H9 (cell line): ENCODE results near the gene NPDC1. TPM values are rescaled to one million over a fixed set of nuclear protein-coding genes. Genes with fewer than 3 reads are reported as not detected.

Experiments used
- DNase-seq: peaks from one replicate; pipeline ENCODE4 v3.0.0-alpha.2; 2017
- H2AFZ ChIP-seq: one replicate; pipeline ENCODE4 v1.6.1; 2013; ENCODE audit warnings: mild to moderate bottlenecking, low read length, control low read depth, moderate library complexity
- H2AK5ac ChIP-seq: 2 replicates; pipeline ENCODE4 v1.6.1; 2013; ENCODE audit warnings: low read length, control low read depth, mixed read lengths; ENCODE audit not compliant: insufficient read length
- H2BK120ac ChIP-seq: one replicate; pipeline ENCODE4 v1.6.1; 2013; ENCODE audit warnings: low read depth, mild to moderate bottlenecking, low read length, control low read depth, inconsistent platforms; ENCODE audit not compliant: poor library complexity, severe bottlenecking
- H2BK12ac ChIP-seq: 2 replicates; pipeline ENCODE4 v1.6.1; 2013; ENCODE audit warnings: low read length, control low read depth, mixed read lengths, low read depth; ENCODE audit not compliant: insufficient read length
- H2BK15ac ChIP-seq: 2 replicates; pipeline ENCODE4 v1.6.1; 2013; ENCODE audit warnings: low read depth, low read length, control low read depth
- H2BK20ac ChIP-seq: one replicate; pipeline ENCODE4 v1.6.1; 2013; ENCODE audit warnings: low read depth, mild to moderate bottlenecking, low read length, control low read depth, inconsistent platforms; ENCODE audit not compliant: poor library complexity, severe bottlenecking
- H2BK5ac ChIP-seq: 2 replicates; pipeline ENCODE4 v1.6.1; 2013; ENCODE audit warnings: low read length, control low read depth, mixed read lengths; ENCODE audit not compliant: insufficient read length
- H3K14ac ChIP-seq: 2 replicates; pipeline ENCODE4 v1.6.1; 2013; ENCODE audit warnings: low read length, control low read depth; ENCODE audit not compliant: insufficient read depth
- H3K18ac ChIP-seq: 2 replicates; pipeline ENCODE4 v1.6.1; 2013; ENCODE audit warnings: low read depth, mild to moderate bottlenecking, mixed read lengths, low read length, control low read depth; ENCODE audit not compliant: insufficient read length
- H3K23ac ChIP-seq: 2 replicates; pipeline ENCODE4 v1.6.1; 2013; ENCODE audit warnings: low read length, control low read depth, mixed read lengths, low read depth; ENCODE audit not compliant: insufficient read length
- H3K23me2 ChIP-seq: 2 replicates; pipeline ENCODE4 v1.6.1; 2013; ENCODE audit warnings: low read depth, mild to moderate bottlenecking, mixed read lengths, low read length, control low read depth; ENCODE audit not compliant: insufficient read length, poor library complexity, severe bottlenecking
- H3K27ac ChIP-seq: 2 replicates; pipeline ENCODE4 v1.5.1; 2013; ENCODE audit warnings: low read length, control low read depth, mixed read lengths, low read depth; ENCODE audit not compliant: insufficient read length
- H3K27me3 ChIP-seq: 2 replicates; pipeline ENCODE4 v1.6.1; 2013; ENCODE audit warnings: low read length, control low read depth, inconsistent platforms; ENCODE audit not compliant: insufficient read depth
- H3K4ac ChIP-seq: 2 replicates; pipeline ENCODE4 v1.6.1; 2013; ENCODE audit warnings: low read depth, mild to moderate bottlenecking, control low read depth, inconsistent platforms, low read length, moderate library complexity
- H3K4me1 ChIP-seq: 2 replicates; pipeline ENCODE4 v1.6.1; 2013; ENCODE audit warnings: low read length, control low read depth, inconsistent platforms; ENCODE audit not compliant: insufficient read depth
- H3K4me2 ChIP-seq: 2 replicates; pipeline ENCODE4 v1.6.1; 2013; ENCODE audit warnings: low read length, control low read depth, mixed read lengths; ENCODE audit not compliant: insufficient read length, insufficient read depth
- H3K56ac ChIP-seq: 2 replicates; pipeline ENCODE4 v1.6.1; 2013; ENCODE audit warnings: low read depth, mild to moderate bottlenecking, mixed read lengths, low read length, control low read depth; ENCODE audit not compliant: insufficient read length
- H3K79me1 ChIP-seq: 2 replicates; pipeline ENCODE4 v1.6.1; 2013; ENCODE audit warnings: low read depth, mild to moderate bottlenecking, moderate library complexity, low read length, control low read depth, inconsistent platforms; ENCODE audit not compliant: insufficient read depth, poor library complexity, severe bottlenecking
- H3K79me2 ChIP-seq: 2 replicates; pipeline ENCODE4 v1.6.1; 2013; ENCODE audit warnings: low read length, control low read depth, inconsistent platforms; ENCODE audit not compliant: insufficient read depth
- H3K9ac ChIP-seq: 2 replicates; pipeline ENCODE4 v1.6.1; 2013; ENCODE audit warnings: low read length, control low read depth, mixed read lengths; ENCODE audit not compliant: insufficient read length; ENCODE audit errors: extremely low read depth
- H3K9me3 ChIP-seq: one replicate; pipeline ENCODE4 v1.6.1; 2013; ENCODE audit warnings: low read depth, low read length, inconsistent platforms; ENCODE audit not compliant: control insufficient read depth
- H3T11ph ChIP-seq: one replicate; pipeline ENCODE4 v1.6.1; 2013; ENCODE audit warnings: mild to moderate bottlenecking, low read length, control low read depth, inconsistent platforms
- H4K20me1 ChIP-seq: one replicate; pipeline ENCODE4 v1.6.1; 2013; ENCODE audit not compliant: control insufficient read depth, insufficient read length, insufficient read depth
- H4K5ac ChIP-seq: 2 replicates; pipeline ENCODE4 v1.6.1; 2013; ENCODE audit warnings: low read depth, mild to moderate bottlenecking, mixed read lengths, low read length, control low read depth; ENCODE audit not compliant: insufficient read length
- H4K8ac ChIP-seq: replicated peaks from 2 replicates; pipeline ENCODE4 v1.6.1; 2013; ENCODE audit warnings: low read length, control low read depth, mixed read lengths, low read depth; ENCODE audit not compliant: insufficient read length
- H4K91ac ChIP-seq: 2 replicates; pipeline ENCODE4 v1.6.1; 2013; ENCODE audit warnings: low read depth, mild to moderate bottlenecking, moderate library complexity, mixed read lengths, low read length, control low read depth; ENCODE audit not compliant: insufficient read length
- H3K27ac Mint-ChIP-seq, 3 experiments: 2 replicates in 2 of 3; 3 replicates in 1 of 3; pipeline ENCODE4 v1.8.0; 2020 to 2021; ENCODE audit warnings: mixed read lengths in 3 of 3, mild to moderate bottlenecking in 1 of 3, moderate library complexity in 1 of 3
- H3K27me3 Mint-ChIP-seq: 2 replicates; pipeline ENCODE4 v1.8.0; 2021; ENCODE audit warnings: low read depth, mild to moderate bottlenecking, moderate library complexity, mixed read lengths
- H3K36me3 Mint-ChIP-seq, 3 experiments: 2 replicates in 2 of 3; 3 replicates in 1 of 3; pipeline ENCODE4 v1.8.0; 2020 to 2021; ENCODE audit warnings: low read depth in 3 of 3, mixed read lengths in 3 of 3; ENCODE audit not compliant: insufficient read depth in 1 of 3
- H3K4me1 Mint-ChIP-seq, 2 experiments: 2 replicates each; pipeline ENCODE4 v1.8.0; 2020; ENCODE audit warnings: mixed read lengths in 2 of 2
- H3K4me3 Mint-ChIP-seq, 2 experiments: 2 replicates in 1 of 2; 3 replicates in 1 of 2; pipeline ENCODE4 v1.8.0; 2020 to 2021; ENCODE audit warnings: mild to moderate bottlenecking in 2 of 2, mixed read lengths in 2 of 2, moderate library complexity in 1 of 2
- H3K9me3 Mint-ChIP-seq, 2 experiments: 2 replicates in 1 of 2; 3 replicates in 1 of 2; pipeline ENCODE4 v1.8.0; 2020; ENCODE audit warnings: mild to moderate bottlenecking in 2 of 2, mixed read lengths in 2 of 2, moderate library complexity in 1 of 2
- WGBS: extraction: QIAGEN DNeasy Blood & Tissue Kit; methylation state at CpG from one replicate; pipeline ENCODE4 v1.1.7; 2013; ENCODE audit warnings: missing lambda C conversion rate, low lambda C conversion rate, mixed read lengths; ENCODE audit not compliant: insufficient read length; ENCODE audit errors: extremely low coverage; 5-methylcytosine and 5-hydroxymethylcytosine counted together
- total RNA-seq: library from RNA; stranded (reverse); gene quantifications from 2 replicates; pipeline ENCODE4 v1.2.1, GENCODE V29; 2021
- TF ChIP-seq, protein P1 (sequence below): fragments of 200-600 bp; sonication (generic); conservative IDR thresholded peaks from 3 replicates; pipeline ENCODE4 v1.8.0; 2021; ENCODE audit warnings: antibody characterized with exemption, mild to moderate bottlenecking

Gene NPDC1
- total RNA-seq, 1 experiment from 2014 or later: 57.6 TPM

DNA sequence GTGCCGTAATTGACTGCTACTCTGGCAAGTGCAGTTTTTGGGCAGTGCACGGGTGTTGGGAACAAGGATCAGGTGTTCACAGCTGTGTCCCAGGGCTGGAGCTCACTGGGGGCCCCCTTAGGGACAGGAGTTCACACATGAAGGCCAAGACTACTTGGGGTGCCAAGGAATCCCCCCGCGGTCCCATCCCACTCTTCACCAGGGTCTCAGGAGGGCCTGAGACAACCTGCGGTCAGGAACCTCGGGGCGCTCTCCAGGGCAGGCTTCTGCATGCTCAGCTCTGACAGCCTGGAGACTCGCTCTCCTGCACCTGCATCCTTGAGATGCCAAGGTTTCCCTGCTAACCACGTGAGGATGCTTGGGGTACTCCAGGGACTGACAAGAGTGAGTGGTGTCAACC lies 38.5 kb upstream of the NPDC1 start:
- Histone ChIP-seq H3K79me1 (no peaks in the 10 kb centered on the region), H3K23ac (no peak overlapping the region), H3K4me2 (no peak overlapping the region), H3T11ph (no peak overlapping the region), H4K20me1 (no peaks in the 10 kb centered on the region), H4K8ac (no peak overlapping the region), H2BK15ac (no peak overlapping the region), H2BK20ac (no peak overlapping the region), H3K9ac (no peak overlapping the region), H3K18ac (no peak overlapping the region), H3K14ac (no peak overlapping the region), H3K4me1 (no peaks in the 10 kb centered on the region), H3K4ac (no peak overlapping the region), H3K27ac (no peak overlapping the region), H3K9me3 (no peaks in the 10 kb centered on the region), H3K27me3 (no peaks in the 10 kb centered on the region), H3K56ac (no peak overlapping the region), H3K23me2 (peaks cover 12% of the 10 kb centered on the region), H3K79me2 (no peaks in the 10 kb centered on the region), H4K5ac (no peak overlapping the region), H2BK12ac (no peak overlapping the region), H2BK5ac (no peak overlapping the region), H2BK120ac (no peak overlapping the region), H2AFZ (no peak overlapping the region), H4K91ac (no peak overlapping the region), H2AK5ac (no peak overlapping the region)
- Mint-ChIP-seq H3K27ac (no peak overlapping the region), H3K27me3 (peaks cover 16% of the 10 kb centered on the region), H3K9me3 (no peaks in the 10 kb centered on the region), H3K4me1 (peaks cover 17 to 24% of the 10 kb centered on the region in 2 experiments), H3K36me3 (peaks cover 0 to 7% (median 4%) of the 10 kb centered on the region in 3 experiments; a peak in 3 of 7 replicates), H3K4me3 (no peak overlapping the region)
- WGBS: no CpG with 5 or more reads among the region's 9 CpGs
- TF ChIP-seq, protein P1, sequence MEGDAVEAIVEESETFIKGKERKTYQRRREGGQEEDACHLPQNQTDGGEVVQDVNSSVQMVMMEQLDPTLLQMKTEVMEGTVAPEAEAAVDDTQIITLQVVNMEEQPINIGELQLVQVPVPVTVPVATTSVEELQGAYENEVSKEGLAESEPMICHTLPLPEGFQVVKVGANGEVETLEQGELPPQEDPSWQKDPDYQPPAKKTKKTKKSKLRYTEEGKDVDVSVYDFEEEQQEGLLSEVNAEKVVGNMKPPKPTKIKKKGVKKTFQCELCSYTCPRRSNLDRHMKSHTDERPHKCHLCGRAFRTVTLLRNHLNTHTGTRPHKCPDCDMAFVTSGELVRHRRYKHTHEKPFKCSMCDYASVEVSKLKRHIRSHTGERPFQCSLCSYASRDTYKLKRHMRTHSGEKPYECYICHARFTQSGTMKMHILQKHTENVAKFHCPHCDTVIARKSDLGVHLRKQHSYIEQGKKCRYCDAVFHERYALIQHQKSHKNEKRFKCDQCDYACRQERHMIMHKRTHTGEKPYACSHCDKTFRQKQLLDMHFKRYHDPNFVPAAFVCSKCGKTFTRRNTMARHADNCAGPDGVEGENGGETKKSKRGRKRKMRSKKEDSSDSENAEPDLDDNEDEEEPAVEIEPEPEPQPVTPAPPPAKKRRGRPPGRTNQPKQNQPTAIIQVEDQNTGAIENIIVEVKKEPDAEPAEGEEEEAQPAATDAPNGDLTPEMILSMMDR: no peak
- no peak for DNase-seq
